WTC11 (cell line): ENCODE data around the gene ILDR2. TPM values are rescaled to one million over a fixed set of nuclear protein-coding genes. Genes with fewer than 3 reads are reported as not detected.

Source experiments
- ATAC-seq: fragments of 200-7000 bp; cut with Tn5 transposase; 2 replicates; pipeline ENCODE4 v1.10.0; 2021; ENCODE audit warnings: mild to moderate bottlenecking, moderate library complexity
- CTCF ChIA-PET: fragments of 300-600 bp; sonication (Branson Sonifier 250); formaldehyde crosslinking; loops from one replicate; lab custom pipeline; 2021; ENCODE audit warnings: antibody characterized with exemption; lab: Charles Lee
- POLR2A ChIA-PET: fragments of 350-600 bp; sonication (Branson Sonifier 250); formaldehyde crosslinking; loops from one replicate; lab custom pipeline; 2021; ENCODE audit warnings: antibody characterized with exemption; lab: Charles Lee
- DNase-seq: peaks from one replicate; pipeline ENCODE4 v3.0.0; 2021; ENCODE audit warnings: low spot score
- H3K27ac Mint-ChIP-seq: 2 replicates; pipeline ENCODE4 v1.8.0; 2021; ENCODE audit warnings: mixed read lengths
- H3K27me3 Mint-ChIP-seq: 2 replicates; pipeline ENCODE4 v1.8.0; 2021; ENCODE audit warnings: low read depth, mild to moderate bottlenecking, moderate library complexity, mixed read lengths
- H3K36me3 Mint-ChIP-seq: 2 replicates; pipeline ENCODE4 v1.8.0; 2021; ENCODE audit warnings: mixed read lengths
- H3K4me1 Mint-ChIP-seq: 2 replicates; pipeline ENCODE4 v1.8.0; 2022; ENCODE audit warnings: mixed read lengths
- H3K4me3 Mint-ChIP-seq: 2 replicates; pipeline ENCODE4 v1.8.0; 2021; ENCODE audit warnings: mild to moderate bottlenecking, moderate library complexity, mixed read lengths
- H3K9me3 Mint-ChIP-seq: 2 replicates; pipeline ENCODE4 v1.8.0; 2021; ENCODE audit warnings: mixed read lengths
- ARID4B ChIP-seq: sonication (generic); formaldehyde crosslinking; IDR thresholded peaks from 2 replicates; pipeline ENCODE4 v1.8.0; 2023; ENCODE audit warnings: missing genetic modification reagents, mild to moderate bottlenecking, borderline replicate concordance
- ELF4 ChIP-seq: sonication (generic); formaldehyde crosslinking; IDR thresholded peaks from 2 replicates; pipeline ENCODE4 v1.8.1; 2022; ENCODE audit warnings: low read depth, mild to moderate bottlenecking, moderate library complexity, missing genetic modification reagents
- EMX1 ChIP-seq: fragments of 250-450 bp; sonication (Bioruptor Pico); IDR thresholded peaks from 2 replicates; pipeline ENCODE4 v1.8.0; 2021; ENCODE audit warnings: mild to moderate bottlenecking
- ERG ChIP-seq: fragments of 250-450 bp; sonication (Bioruptor Pico); IDR thresholded peaks from 2 replicates; pipeline ENCODE4 v1.8.0; 2021; ENCODE audit warnings: mild to moderate bottlenecking
- ETV6 ChIP-seq: sonication (generic); formaldehyde crosslinking; IDR thresholded peaks from 2 replicates; pipeline ENCODE4 v1.8.1; 2022; ENCODE audit warnings: mild to moderate bottlenecking, missing genetic modification reagents
- FOXP4 ChIP-seq: sonication (generic); formaldehyde crosslinking; IDR thresholded peaks from 2 replicates; pipeline ENCODE4 v1.8.0; 2022; ENCODE audit warnings: mild to moderate bottlenecking, missing genetic modification reagents
- NFE2L1 ChIP-seq: sonication (generic); formaldehyde crosslinking; IDR thresholded peaks from 2 replicates; pipeline ENCODE4 v1.8.1; 2023; ENCODE audit warnings: missing genetic modification reagents
- OVOL2 ChIP-seq: fragments of 250-450 bp; sonication (Bioruptor Pico); IDR thresholded peaks from 2 replicates; pipeline ENCODE4 v1.9.0; 2021; ENCODE audit warnings: mild to moderate bottlenecking, borderline replicate concordance
- RORB ChIP-seq: fragments of 250-450 bp; sonication (Bioruptor Pico); IDR thresholded peaks from 2 replicates; pipeline ENCODE4 v1.9.0; 2021; ENCODE audit warnings: mild to moderate bottlenecking
- SMAD4 ChIP-seq: sonication (generic); formaldehyde crosslinking; IDR thresholded peaks from 2 replicates; pipeline ENCODE4 v1.8.0; 2022; ENCODE audit warnings: mild to moderate bottlenecking, missing genetic modification reagents
- ZBTB21 ChIP-seq: sonication (generic); formaldehyde crosslinking; IDR thresholded peaks from 2 replicates; pipeline ENCODE4 v1.8.1; 2023; ENCODE audit warnings: mild to moderate bottlenecking, missing genetic modification reagents, borderline replicate concordance
- total RNA-seq: library from RNA; stranded (reverse); gene quantifications from 3 replicates; pipeline ENCODE4 v1.2.3, GENCODE V29; 2021
- TF ChIP-seq, protein P1 (sequence below): sonication (generic); formaldehyde crosslinking; conservative IDR thresholded peaks from 2 replicates; pipeline ENCODE4 v1.8.1; 2022; ENCODE audit warnings: mild to moderate bottlenecking, missing genetic modification reagents
- TF ChIP-seq, protein P2 (sequence below): sonication (generic); formaldehyde crosslinking; IDR thresholded peaks from 2 replicates; pipeline ENCODE4 v1.8.1; 2023; ENCODE audit warnings: mild to moderate bottlenecking, moderate library complexity, missing genetic modification reagents
- TF ChIP-seq, protein P3 (sequence below): fragments of 200-600 bp; IDR thresholded peaks from 2 replicates; pipeline ENCODE4 v1.8.0; 2022; ENCODE audit warnings: antibody characterized with exemption
- TF ChIP-seq, protein P4 (sequence below): sonication (generic); formaldehyde crosslinking; IDR thresholded peaks from 2 replicates; pipeline ENCODE4 v1.8.1; 2022; ENCODE audit warnings: mild to moderate bottlenecking, missing genetic modification reagents, moderate library complexity, borderline replicate concordance
- TF ChIP-seq, protein P5 (sequence below): sonication (generic); formaldehyde crosslinking; IDR thresholded peaks from 2 replicates; pipeline ENCODE4 v1.8.1; 2022; ENCODE audit warnings: low read depth, mild to moderate bottlenecking, moderate library complexity, missing genetic modification reagents, borderline replicate concordance

The ILDR2 gene
- total RNA-seq, 1 experiment from 2014 or later: 1.6 TPM

GRCh38 chr1:166905136-166905535 is 70.2 kb downstream of the ILDR2 start:
- ATAC-seq: no peak
- no peaks in the 10 kb centered on the region for H3K36me3 Mint-ChIP-seq
- H3K27me3 Mint-ChIP-seq: no peaks in the 10 kb centered on the region; the same call in 1 of the 2 replicates
- no peak overlapping the region for H3K4me3 Mint-ChIP-seq
- TF ChIP-seq FOXP4 (no peak), EMX1 (CRISPR knock-in tag) (no peak), ETV6 (CRISPR knock-in tag) (no peak), OVOL2 (CRISPR knock-in tag) (no peak), SMAD4 (CRISPR knock-in tag) (no peak), ELF4 (CRISPR knock-in tag) (no peak)
- TF ChIP-seq, protein P1, sequence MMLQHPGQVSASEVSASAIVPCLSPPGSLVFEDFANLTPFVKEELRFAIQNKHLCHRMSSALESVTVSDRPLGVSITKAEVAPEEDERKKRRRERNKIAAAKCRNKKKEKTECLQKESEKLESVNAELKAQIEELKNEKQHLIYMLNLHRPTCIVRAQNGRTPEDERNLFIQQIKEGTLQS (CRISPR knock-in tag): no peak
- TF ChIP-seq, protein P2, sequence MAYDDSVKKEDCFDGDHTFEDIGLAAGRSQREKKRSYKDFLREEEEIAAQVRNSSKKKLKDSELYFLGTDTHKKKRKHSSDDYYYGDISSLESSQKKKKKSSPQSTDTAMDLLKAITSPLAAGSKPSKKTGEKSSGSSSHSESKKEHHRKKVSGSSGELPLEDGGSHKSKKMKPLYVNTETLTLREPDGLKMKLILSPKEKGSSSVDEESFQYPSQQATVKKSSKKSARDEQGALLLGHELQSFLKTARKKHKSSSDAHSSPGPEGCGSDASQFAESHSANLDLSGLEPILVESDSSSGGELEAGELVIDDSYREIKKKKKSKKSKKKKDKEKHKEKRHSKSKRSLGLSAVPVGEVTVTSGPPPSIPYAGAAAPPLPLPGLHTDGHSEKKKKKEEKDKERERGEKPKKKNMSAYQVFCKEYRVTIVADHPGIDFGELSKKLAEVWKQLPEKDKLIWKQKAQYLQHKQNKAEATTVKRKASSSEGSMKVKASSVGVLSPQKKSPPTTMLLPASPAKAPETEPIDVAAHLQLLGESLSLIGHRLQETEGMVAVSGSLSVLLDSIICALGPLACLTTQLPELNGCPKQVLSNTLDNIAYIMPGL (CRISPR knock-in tag): no peak
- TF ChIP-seq, protein P3, sequence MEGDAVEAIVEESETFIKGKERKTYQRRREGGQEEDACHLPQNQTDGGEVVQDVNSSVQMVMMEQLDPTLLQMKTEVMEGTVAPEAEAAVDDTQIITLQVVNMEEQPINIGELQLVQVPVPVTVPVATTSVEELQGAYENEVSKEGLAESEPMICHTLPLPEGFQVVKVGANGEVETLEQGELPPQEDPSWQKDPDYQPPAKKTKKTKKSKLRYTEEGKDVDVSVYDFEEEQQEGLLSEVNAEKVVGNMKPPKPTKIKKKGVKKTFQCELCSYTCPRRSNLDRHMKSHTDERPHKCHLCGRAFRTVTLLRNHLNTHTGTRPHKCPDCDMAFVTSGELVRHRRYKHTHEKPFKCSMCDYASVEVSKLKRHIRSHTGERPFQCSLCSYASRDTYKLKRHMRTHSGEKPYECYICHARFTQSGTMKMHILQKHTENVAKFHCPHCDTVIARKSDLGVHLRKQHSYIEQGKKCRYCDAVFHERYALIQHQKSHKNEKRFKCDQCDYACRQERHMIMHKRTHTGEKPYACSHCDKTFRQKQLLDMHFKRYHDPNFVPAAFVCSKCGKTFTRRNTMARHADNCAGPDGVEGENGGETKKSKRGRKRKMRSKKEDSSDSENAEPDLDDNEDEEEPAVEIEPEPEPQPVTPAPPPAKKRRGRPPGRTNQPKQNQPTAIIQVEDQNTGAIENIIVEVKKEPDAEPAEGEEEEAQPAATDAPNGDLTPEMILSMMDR: no peak
- H3K27ac Mint-ChIP-seq: no peak overlapping the region
- POLR2A ChIA-PET: no interaction called here
- DNase-seq: no peak
- 0 out of 2 replicates have a peak, but pooled peaks cover 3% of the 10 kb centered on the region for H3K4me1 Mint-ChIP-seq
- CTCF ChIA-PET: interaction anchor here (2.0 to 12.5 kb wide), 2 partner anchors 151 to 315 kb away, joined by 12 to 400 read pairs; partner anchors contain the start of gene POU2F1
- H3K9me3 Mint-ChIP-seq: no peaks in the 10 kb centered on the region

DNA sequence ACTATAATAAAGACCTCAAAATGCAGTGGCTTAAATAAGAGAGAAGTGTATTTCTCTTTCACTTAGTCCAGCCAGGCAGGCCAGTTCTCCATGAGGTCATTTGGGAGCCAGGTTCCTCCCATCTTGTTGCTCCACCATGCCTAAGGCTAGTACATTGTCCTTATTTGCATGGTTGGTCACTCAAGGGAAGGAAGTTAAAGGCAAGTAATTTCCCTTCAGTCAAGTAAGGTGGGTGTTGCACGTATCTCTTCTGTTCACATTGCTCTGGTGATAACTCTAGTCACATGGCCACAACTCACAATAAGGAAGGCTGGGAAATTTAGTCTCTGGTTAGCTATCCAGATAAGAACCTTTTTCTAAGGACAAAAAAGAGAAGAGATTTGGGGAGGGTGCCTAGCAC is 72.1 kb downstream of the ILDR2 start:
- no peak for ATAC-seq
- H3K27ac Mint-ChIP-seq: no peak overlapping the region
- no peak for DNase-seq
- H3K27me3 Mint-ChIP-seq: no peaks in the 10 kb centered on the region; the same call in none of the 2 replicates
- H3K4me1 Mint-ChIP-seq: 0 out of 2 replicates have a peak, but pooled peaks cover 3% of the 10 kb centered on the region
- CTCF ChIA-PET: interaction anchor here (1.2 kb wide), 1 partner anchor 19 kb away, joined by 3 read pairs; no protein-coding TSS in a partner anchor
- TF ChIP-seq, protein P4, sequence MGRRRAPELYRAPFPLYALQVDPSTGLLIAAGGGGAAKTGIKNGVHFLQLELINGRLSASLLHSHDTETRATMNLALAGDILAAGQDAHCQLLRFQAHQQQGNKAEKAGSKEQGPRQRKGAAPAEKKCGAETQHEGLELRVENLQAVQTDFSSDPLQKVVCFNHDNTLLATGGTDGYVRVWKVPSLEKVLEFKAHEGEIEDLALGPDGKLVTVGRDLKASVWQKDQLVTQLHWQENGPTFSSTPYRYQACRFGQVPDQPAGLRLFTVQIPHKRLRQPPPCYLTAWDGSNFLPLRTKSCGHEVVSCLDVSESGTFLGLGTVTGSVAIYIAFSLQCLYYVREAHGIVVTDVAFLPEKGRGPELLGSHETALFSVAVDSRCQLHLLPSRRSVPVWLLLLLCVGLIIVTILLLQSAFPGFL (CRISPR knock-in tag): no peak
- TF ChIP-seq ERG (CRISPR knock-in tag): no peak
- TF ChIP-seq, all 79 proteins: peak for 0
- no peak overlapping the region for H3K4me3 Mint-ChIP-seq
- H3K36me3 Mint-ChIP-seq: peaks cover 4% of the 10 kb centered on the region
- POLR2A ChIA-PET: no interaction called here
- H3K9me3 Mint-ChIP-seq: peaks cover 5% of the 10 kb centered on the region

GRCh38 chr1:166902279-166902678 is 73.1 kb downstream of the ILDR2 start:
- DNase-seq (no peak), ATAC-seq (peak; percentile 68)
- H3K4me1 Mint-ChIP-seq: 0 out of 2 replicates have a peak, but pooled peaks cover 3% of the 10 kb centered on the region
- H3K4me3 Mint-ChIP-seq: no peak overlapping the region
- H3K36me3 Mint-ChIP-seq: peaks cover 14% of the 10 kb centered on the region
- no peaks in the 10 kb centered on the region; the same call in 1 of the 2 replicates for H3K27me3 Mint-ChIP-seq
- peaks cover 14% of the 10 kb centered on the region for H3K9me3 Mint-ChIP-seq
- POLR2A ChIA-PET: no interaction called here
- CTCF ChIA-PET: interaction anchor here (0.9 to 1.0 kb wide), 3 partner anchors 8 to 157 kb away, joined by 3 to 4 read pairs (median 3); no protein-coding TSS in a partner anchor
- H3K27ac Mint-ChIP-seq: no peak overlapping the region
- TF ChIP-seq ZBTB21 (CRISPR knock-in tag) (no peak), NFE2L1 (no peak), ARID4B (CRISPR knock-in tag) (no peak), RORB (CRISPR knock-in tag) (no peak)
- TF ChIP-seq, protein P5, sequence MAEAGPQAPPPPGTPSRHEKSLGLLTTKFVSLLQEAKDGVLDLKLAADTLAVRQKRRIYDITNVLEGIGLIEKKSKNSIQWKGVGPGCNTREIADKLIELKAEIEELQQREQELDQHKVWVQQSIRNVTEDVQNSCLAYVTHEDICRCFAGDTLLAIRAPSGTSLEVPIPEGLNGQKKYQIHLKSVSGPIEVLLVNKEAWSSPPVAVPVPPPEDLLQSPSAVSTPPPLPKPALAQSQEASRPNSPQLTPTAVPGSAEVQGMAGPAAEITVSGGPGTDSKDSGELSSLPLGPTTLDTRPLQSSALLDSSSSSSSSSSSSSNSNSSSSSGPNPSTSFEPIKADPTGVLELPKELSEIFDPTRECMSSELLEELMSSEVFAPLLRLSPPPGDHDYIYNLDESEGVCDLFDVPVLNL: no peak
- TF ChIP-seq, protein P1 (CRISPR knock-in tag): no peak
